AG08396 (cell line): ENCODE data around the gene GPSM1.

ENCODE experiments used
- DNase-seq: peaks from one replicate; pipeline ENCODE4 v3.0.0; 2012; ENCODE audit warnings: low spot score, mixed read lengths

The GPSM1 gene

GRCh38 chr9:136304456-136304855 lies 22.9 kb upstream of the GPSM1 start:
- no peak for DNase-seq

GRCh38 chr9:136304981-136305380 lies 22.4 kb upstream of the GPSM1 start:
- DNase-seq: no peak

- no peak for DNase-seq
Measured at GRCh38 chr9:136305804-136306203, 21.5 kb upstream of the GPSM1 start.

GRCh38 chr9:136306211-136307208 lies 20.8 kb upstream of the GPSM1 start:
- no peak for DNase-seq

- DNase-seq: no peak
Measured at GRCh38 chr9:136307215-136307750, 20.1 kb upstream of the GPSM1 start.

- DNase-seq: no peak
Measured at GRCh38 chr9:136308006-136308701, 19.2 kb upstream of the GPSM1 start.

GRCh38 chr9:136308702-136309053 lies 18.7 kb upstream of the GPSM1 start:
- DNase-seq: no peak

GRCh38 chr9:136309101-136309801 lies 18.1 kb upstream of the GPSM1 start:
- DNase-seq: no peak

- no peak for DNase-seq
Measured at GRCh38 chr9:136309806-136310220, 17.5 kb upstream of the GPSM1 start.

GRCh38 chr9:136310273-136311030 lies 16.9 kb upstream of the GPSM1 start:
- DNase-seq: no peak

- DNase-seq: no peak
Measured at GRCh38 chr9:136311051-136312008, 16.0 kb upstream of the GPSM1 start.

GRCh38 chr9:136312009-136312375 lies 15.3 kb upstream of the GPSM1 start:
- no peak for DNase-seq

GRCh38 chr9:136312436-136312835 lies 14.9 kb upstream of the GPSM1 start:
- DNase-seq: peak; percentile 93

- no peak for DNase-seq
Measured at GRCh38 chr9:136313111-136314055, 14.0 kb upstream of the GPSM1 start.

- no peak for DNase-seq
Measured at GRCh38 chr9:136314056-136314416, 13.3 kb upstream of the GPSM1 start.

GRCh38 chr9:136314944-136315343 lies 12.4 kb upstream of the GPSM1 start:
- DNase-seq: no peak

GRCh38 chr9:136316271-136316751 lies 11.0 kb upstream of the GPSM1 start:
- no peak for DNase-seq

GRCh38 chr9:136316896-136317676 lies 10.3 kb upstream of the GPSM1 start:
- no peak for DNase-seq
